ENCODE results near the gene CDH4. TPM values are rescaled to one million over a fixed set of nuclear protein-coding genes. Genes with fewer than 3 reads are reported as not detected.

Gene CDH4
- total and polyA plus RNA-seq, 2 donors (not counting 3 experiments of a cell fraction or from before 2014, with no cell fraction given), result 0.17 to 0.51 TPM

GRCh38 chr20:61701802-61702201, 449.7 kb downstream of the CDH4 start:
- no peak overlapping the region for H2AFZ ChIP-seq (ENCODE audit: low read depth, low read length)
- no peak overlapping the region for H3K4me2 ChIP-seq (ENCODE audit: insufficient read depth, low read length)
- H3K79me2 ChIP-seq (ENCODE audit: control insufficient read depth, insufficient read depth, low read length), result no peaks in the 10 kb centered on the region
- intact Hi-C loops (cut with micrococcal nuclease) (no loop called here), dilution Hi-C loops (cut with MboI; ENCODE audit: extremely low pct_ligation_motif_present, low sequenced_read_pairs) (no loop called here)
- no peaks in the 10 kb centered on the region for H3K27me3 ChIP-seq (ENCODE audit: control insufficient read depth in 2 of 2, insufficient read depth in 2 of 2, low read length in 2 of 2)
- no peaks in the 10 kb centered on the region for H3K9me1 ChIP-seq (replicated peaks; ENCODE audit: control insufficient read depth, extremely low read depth, insufficient read depth, low read length)
- no peaks in the 10 kb centered on the region for H3K9me3 ChIP-seq (replicated peaks; ENCODE audit: control insufficient read depth, insufficient read depth, low read length)
- TF ChIP-seq, protein P1, sequence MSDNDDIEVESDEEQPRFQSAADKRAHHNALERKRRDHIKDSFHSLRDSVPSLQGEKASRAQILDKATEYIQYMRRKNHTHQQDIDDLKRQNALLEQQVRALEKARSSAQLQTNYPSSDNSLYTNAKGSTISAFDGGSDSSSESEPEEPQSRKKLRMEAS (IDR thresholded peaks at IDR 0.05; ENCODE audit: insufficient read depth, insufficient read length), result no peak
- TF ChIP-seq FOS (IDR thresholded peaks at IDR 0.05; ENCODE audit: borderline replicate concordance, insufficient read depth, low read length) (no peak), JUN (IDR thresholded peaks at IDR 0.05; ENCODE audit: borderline replicate concordance, insufficient read depth, insufficient read length, low read depth) (no peak), POLR2AphosphoS5 (IDR thresholded peaks at IDR 0.05; ENCODE audit: insufficient read depth, low read depth, low read length) (no peak), EZH2 (IDR thresholded peaks at IDR 0.05; ENCODE audit: borderline replicate concordance, low read depth, low read length, severe bottlenecking) (no peak)
- TF ChIP-seq, protein P2, sequence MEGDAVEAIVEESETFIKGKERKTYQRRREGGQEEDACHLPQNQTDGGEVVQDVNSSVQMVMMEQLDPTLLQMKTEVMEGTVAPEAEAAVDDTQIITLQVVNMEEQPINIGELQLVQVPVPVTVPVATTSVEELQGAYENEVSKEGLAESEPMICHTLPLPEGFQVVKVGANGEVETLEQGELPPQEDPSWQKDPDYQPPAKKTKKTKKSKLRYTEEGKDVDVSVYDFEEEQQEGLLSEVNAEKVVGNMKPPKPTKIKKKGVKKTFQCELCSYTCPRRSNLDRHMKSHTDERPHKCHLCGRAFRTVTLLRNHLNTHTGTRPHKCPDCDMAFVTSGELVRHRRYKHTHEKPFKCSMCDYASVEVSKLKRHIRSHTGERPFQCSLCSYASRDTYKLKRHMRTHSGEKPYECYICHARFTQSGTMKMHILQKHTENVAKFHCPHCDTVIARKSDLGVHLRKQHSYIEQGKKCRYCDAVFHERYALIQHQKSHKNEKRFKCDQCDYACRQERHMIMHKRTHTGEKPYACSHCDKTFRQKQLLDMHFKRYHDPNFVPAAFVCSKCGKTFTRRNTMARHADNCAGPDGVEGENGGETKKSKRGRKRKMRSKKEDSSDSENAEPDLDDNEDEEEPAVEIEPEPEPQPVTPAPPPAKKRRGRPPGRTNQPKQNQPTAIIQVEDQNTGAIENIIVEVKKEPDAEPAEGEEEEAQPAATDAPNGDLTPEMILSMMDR (IDR thresholded peaks at IDR 0.05; ENCODE audit: extremely low read depth in 1 of 2, insufficient read depth in 1 of 2, low read depth in 1 of 2, low read length in 2 of 2), result no peak
- ChIA-PET POLR2A (no interaction called here), CTCF (no interaction called here)
- DNase-seq (ENCODE audit: low read depth, low spot score) (no peak), FAIRE-seq (no peak)
- no peak overlapping the region for H3K4me3 ChIP-seq (replicated peaks in 1 of 3; ENCODE audit: insufficient read depth in 1 of 3, low read depth in 1 of 3, low read length in 3 of 3)
- H3K9ac ChIP-seq (replicated peaks; ENCODE audit: extremely low read depth, insufficient read depth, low read length), result no peak overlapping the region
- no TSS peak for BruUV-seq (replicated peaks)
- H3K4me1 ChIP-seq (ENCODE audit: control insufficient read depth, extremely low read depth, insufficient read depth, low read length), result no peaks in the 10 kb centered on the region
- no peaks in the 10 kb centered on the region for H4K20me1 ChIP-seq (replicated peaks; ENCODE audit: control insufficient read depth, extremely low read depth, insufficient read depth, low read length)
- H3K27ac ChIP-seq (ENCODE audit: insufficient read depth, low read depth, low read length), result no peak overlapping the region
- no peaks in the 10 kb centered on the region for H3K36me3 ChIP-seq (ENCODE audit: control insufficient read depth in 2 of 2, extremely low read depth in 1 of 2, insufficient read depth in 2 of 2, low read length in 2 of 2)

Measured in endothelial cell of umbilical vein (primary cell).